Activated T-helper 17 cell treated with anti-CD3 and anti-CD28 coated beads, Interleukin-2, amount 50 U/mL, for 72 hours (primary cell): Measurements from ENCODE around the gene HEMGN. TPM values are rescaled to one million over a fixed set of nuclear protein-coding genes. Genes with fewer than 3 reads are reported as not detected.

ENCODE experiments used
- ATAC-seq: fragments of 150-1000 bp; cut with Tn5 transposase; replicated peaks from 2 replicates; pipeline ENCODE4 v1.10.0; 2021; ENCODE audit warnings: mild to moderate bottlenecking, moderate library complexity
- H3K27ac Mint-ChIP-seq: one replicate; pipeline ENCODE4 v1.8.0; 2022; ENCODE audit warnings: mixed read lengths
- H3K27me3 Mint-ChIP-seq: one replicate; pipeline ENCODE4 v1.8.0; 2022; ENCODE audit warnings: mixed read lengths
- H3K36me3 Mint-ChIP-seq: one replicate; pipeline ENCODE4 v1.8.0; 2022; ENCODE audit warnings: low read depth, mild to moderate bottlenecking, mixed read lengths
- H3K4me1 Mint-ChIP-seq: one replicate; pipeline ENCODE4 v1.8.0; 2022; ENCODE audit warnings: mixed read lengths
- H3K4me3 Mint-ChIP-seq: one replicate; pipeline ENCODE4 v1.8.0; 2022; ENCODE audit warnings: mild to moderate bottlenecking, mixed read lengths
- H3K9me3 Mint-ChIP-seq: one replicate; pipeline ENCODE4 v1.8.0; 2022; ENCODE audit warnings: mixed read lengths
- total RNA-seq, 2 donors: library from RNA; stranded (reverse); gene quantifications; one replicate each; pipeline ENCODE4 v1.2.3, GENCODE V29; 2022

The HEMGN gene
- total RNA-seq, 2 donors from 2014 or later = 0.95 to 1.2 TPM

DNA sequence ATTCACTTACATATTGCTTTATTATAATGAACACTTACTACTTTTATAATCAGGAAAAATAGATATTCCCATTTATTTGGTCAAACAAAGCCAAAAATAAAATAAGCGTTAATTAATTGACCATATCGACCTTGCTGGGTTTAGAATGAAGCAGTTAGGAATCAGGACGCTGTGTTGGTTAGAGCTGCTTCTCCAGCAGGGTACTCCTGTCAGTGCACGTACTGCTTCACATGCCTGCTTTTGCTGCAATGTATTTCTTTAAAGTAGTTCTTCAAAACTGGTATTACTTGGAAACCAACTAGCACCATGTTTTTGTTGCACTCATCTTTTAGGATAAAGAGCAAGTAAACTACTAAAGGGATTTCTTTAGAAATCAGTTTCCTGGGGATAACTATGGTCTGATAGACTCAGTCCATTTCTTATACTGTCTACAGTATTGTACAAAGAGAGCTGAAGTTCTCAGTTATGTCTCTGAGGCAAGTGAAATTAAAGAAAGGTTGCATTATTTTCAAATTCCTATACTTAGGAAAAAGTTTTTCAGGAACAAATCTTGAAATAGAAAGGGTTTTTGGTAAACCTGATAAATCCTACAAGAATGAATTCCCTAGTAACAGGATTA, 8.9 kb downstream of the HEMGN start:
- no peak for ATAC-seq
- no peaks in the 10 kb centered on the region for H3K27me3 Mint-ChIP-seq

DNA sequence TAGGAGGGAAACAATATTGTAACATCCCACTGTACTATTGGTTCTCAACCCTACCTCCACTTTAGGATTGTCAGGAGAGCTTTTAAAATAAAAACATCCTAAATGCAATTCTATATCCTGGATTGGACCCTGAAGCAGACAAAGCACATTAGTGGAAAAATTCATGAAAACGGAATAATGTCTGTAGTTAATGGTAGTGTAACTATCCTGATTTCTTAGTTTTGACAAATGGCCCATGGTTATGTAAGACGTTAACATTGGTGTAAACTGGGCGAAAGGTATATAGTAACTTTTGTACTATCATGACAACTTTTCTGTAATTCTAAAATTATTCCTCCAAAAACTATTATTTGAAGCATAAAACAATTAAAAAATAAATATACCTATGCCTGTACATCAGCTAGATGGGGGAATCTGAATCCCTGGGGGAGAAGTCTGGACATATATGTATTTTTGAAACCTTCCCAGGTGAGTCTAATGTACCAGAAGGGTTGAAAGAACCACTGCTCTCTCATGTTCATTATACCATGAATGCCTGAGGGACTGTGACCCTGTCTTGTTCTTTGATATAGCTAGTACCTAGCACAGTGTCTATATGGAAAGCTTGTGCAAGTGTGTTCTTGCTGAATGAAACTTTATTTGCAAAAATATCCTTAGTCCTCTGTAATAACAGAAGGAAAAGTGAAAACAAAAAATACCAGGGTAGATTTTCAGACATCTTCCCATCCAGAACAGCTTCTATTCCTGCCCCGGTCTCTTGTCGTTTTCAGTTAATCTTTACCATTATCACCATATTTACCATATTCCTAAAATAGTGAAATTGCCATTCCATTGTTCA, 12.3 kb downstream of the HEMGN start:
- no peak for ATAC-seq
- Mint-ChIP-seq H3K9me3 (no peaks in the 10 kb centered on the region), H3K4me1 (peaks cover 19% of the 10 kb centered on the region)

More for the DNA sequence above, 8.9 kb downstream of the HEMGN start:
- Mint-ChIP-seq H3K36me3 (no peaks in the 10 kb centered on the region), H3K4me1 (peaks cover 17% of the 10 kb centered on the region), H3K4me3 (peak overlapping the region; percentile 38), H3K27ac (no peak overlapping the region), H3K9me3 (no peaks in the 10 kb centered on the region)

GRCh38 chr9:97924386-97924785, 13.6 kb downstream of the HEMGN start:
- no peaks in the 10 kb centered on the region for H3K27me3 Mint-ChIP-seq
- no peak overlapping the region for H3K27ac Mint-ChIP-seq
- peak overlapping the region; percentile 86 for H3K4me3 Mint-ChIP-seq
- peaks cover 22% of the 10 kb centered on the region for H3K36me3 Mint-ChIP-seq
- ATAC-seq = no peak
- no peaks in the 10 kb centered on the region for H3K9me3 Mint-ChIP-seq
- peaks cover 24% of the 10 kb centered on the region for H3K4me1 Mint-ChIP-seq

More for the DNA sequence above, 12.3 kb downstream of the HEMGN start:
- no peak overlapping the region for H3K27ac Mint-ChIP-seq
- no peaks in the 10 kb centered on the region for H3K27me3 Mint-ChIP-seq
- H3K36me3 Mint-ChIP-seq = peaks cover 21% of the 10 kb centered on the region
- H3K4me3 Mint-ChIP-seq = no peak overlapping the region

GRCh38 chr9:97923529-97924108, 14.4 kb downstream of the HEMGN start:
- no peaks in the 10 kb centered on the region for H3K27me3 Mint-ChIP-seq
- peaks cover 32% of the 10 kb centered on the region for H3K4me1 Mint-ChIP-seq
- H3K9me3 Mint-ChIP-seq = no peaks in the 10 kb centered on the region
- peak overlapping the region; percentile 86 for H3K4me3 Mint-ChIP-seq
- H3K27ac Mint-ChIP-seq = peak overlapping the region; percentile 97
- peaks cover 27% of the 10 kb centered on the region for H3K36me3 Mint-ChIP-seq
- peak; percentile 43 for ATAC-seq

- ATAC-seq = peak; percentile 84
- peaks cover 29% of the 10 kb centered on the region for H3K36me3 Mint-ChIP-seq
- H3K27ac Mint-ChIP-seq = peak within 1 kb of the TSS; percentile 97
- H3K4me3 Mint-ChIP-seq = peak within 1 kb of the TSS; percentile 86
- H3K27me3 Mint-ChIP-seq = no peaks in the 10 kb centered on the region
- no peaks in the 10 kb centered on the region for H3K9me3 Mint-ChIP-seq
- peaks cover 37% of the 10 kb centered on the region for H3K4me1 Mint-ChIP-seq
Observed at GRCh38 chr9:97921959-97922724, 15.8 kb downstream of the HEMGN start, which contains the start of gene TRMO. TSS of gene TRMO (minus strand) at chr9:97922500. CDS start at chr9:97922493, 7 bp downstream.

DNA sequence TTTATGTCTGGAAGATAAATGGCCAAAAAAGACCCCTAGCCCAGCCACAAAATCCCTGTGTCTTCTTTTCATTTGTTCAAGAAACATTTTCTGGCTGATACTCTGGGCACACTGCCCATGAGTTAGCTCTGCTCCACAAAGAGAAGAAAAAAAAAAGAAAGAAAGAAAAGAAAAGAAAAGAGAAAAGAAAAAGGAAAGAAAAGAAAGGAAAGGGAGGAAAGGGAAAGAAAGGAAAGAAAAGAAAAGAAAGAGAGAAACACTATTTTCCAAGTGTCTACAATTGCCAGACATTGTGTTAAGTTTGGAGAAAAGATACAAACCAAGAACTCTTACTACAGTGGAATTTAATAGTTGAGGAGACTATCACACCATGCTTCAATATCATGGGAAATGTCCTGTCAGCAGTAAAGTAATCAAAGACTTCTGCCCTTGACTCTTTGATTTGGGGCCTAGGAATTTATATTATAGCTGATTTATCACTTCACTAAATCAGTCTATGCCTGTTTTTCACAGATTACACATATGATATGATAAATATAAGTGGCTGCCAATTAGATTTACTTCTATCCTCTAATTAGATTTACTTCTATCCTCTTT, 18.7 kb downstream of the HEMGN start:
- peak overlapping the region; percentile 86 for H3K4me3 Mint-ChIP-seq
- no peak for ATAC-seq
- no peaks in the 10 kb centered on the region for H3K9me3 Mint-ChIP-seq

GRCh38 chr9:97918611-97919010, 19.4 kb downstream of the HEMGN start:
- Mint-ChIP-seq H3K4me3 (peak overlapping the region; percentile 86), H3K27ac (peak overlapping the region; percentile 97), H3K27me3 (no peaks in the 10 kb centered on the region), H3K4me1 (peaks cover 50% of the 10 kb centered on the region), H3K36me3 (peaks cover 65% of the 10 kb centered on the region), H3K9me3 (no peaks in the 10 kb centered on the region)
- no peak for ATAC-seq

More for the DNA sequence above, 18.7 kb downstream of the HEMGN start:
- Mint-ChIP-seq H3K27ac (peak overlapping the region; percentile 97), H3K4me1 (peaks cover 46% of the 10 kb centered on the region), H3K36me3 (peaks cover 58% of the 10 kb centered on the region), H3K27me3 (no peaks in the 10 kb centered on the region)

- Mint-ChIP-seq H3K4me3 (no peak overlapping the region), H3K27ac (peak overlapping the region; percentile 60), H3K36me3 (peaks cover 97% of the 10 kb centered on the region), H3K9me3 (no peaks in the 10 kb centered on the region), H3K4me1 (peaks cover 33% of the 10 kb centered on the region), H3K27me3 (no peaks in the 10 kb centered on the region)
- no peak for ATAC-seq
Observed at GRCh38 chr9:97911970-97912369, 26.0 kb downstream of the HEMGN start.

DNA sequence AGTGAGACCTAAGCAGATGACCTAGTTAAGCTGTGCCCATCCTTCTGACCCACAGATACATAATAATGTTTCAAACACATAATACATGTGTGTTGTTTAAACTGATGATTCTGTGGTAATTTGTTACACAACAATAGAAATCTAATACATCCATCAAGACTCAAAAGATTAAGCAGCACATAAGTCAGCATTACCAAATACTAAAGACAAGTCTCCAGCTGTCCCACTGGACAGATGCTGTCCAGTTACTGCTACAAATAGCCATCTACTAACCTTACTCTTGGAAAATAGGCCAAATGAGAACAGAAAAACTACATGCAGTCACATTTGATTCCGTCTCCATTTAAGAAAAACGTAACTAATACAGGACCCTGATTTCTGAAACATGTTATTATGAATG, 26.4 kb downstream of the HEMGN start:
- H3K4me3 Mint-ChIP-seq = no peak overlapping the region
- no peaks in the 10 kb centered on the region for H3K27me3 Mint-ChIP-seq
- H3K36me3 Mint-ChIP-seq = peaks cover 96% of the 10 kb centered on the region
- no peak for ATAC-seq
- H3K4me1 Mint-ChIP-seq = peaks cover 31% of the 10 kb centered on the region
- no peaks in the 10 kb centered on the region for H3K9me3 Mint-ChIP-seq
- peak overlapping the region; percentile 60 for H3K27ac Mint-ChIP-seq

DNA sequence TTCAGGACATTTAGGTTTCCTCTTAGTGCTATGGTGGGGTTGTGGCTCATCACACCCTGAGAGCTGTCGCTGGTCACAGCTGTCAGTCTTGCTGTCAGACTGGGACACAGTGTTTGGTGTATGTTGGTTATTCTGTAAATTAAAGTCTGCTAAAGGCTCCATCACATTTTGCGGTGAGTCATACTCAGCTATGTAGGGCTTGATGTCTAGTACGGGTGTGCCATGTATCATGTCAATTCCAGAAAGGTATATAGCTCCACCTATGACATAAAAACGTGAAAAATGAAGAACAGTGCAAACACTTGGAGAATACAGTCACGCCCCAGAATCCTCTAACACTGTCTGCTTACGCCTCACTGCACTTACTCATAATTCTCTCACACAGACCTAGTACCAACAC, 27.6 kb downstream of the HEMGN start:
- H3K27ac Mint-ChIP-seq = peak overlapping the region; percentile 9
- no peaks in the 10 kb centered on the region for H3K9me3 Mint-ChIP-seq
- no peaks in the 10 kb centered on the region for H3K27me3 Mint-ChIP-seq
- peaks cover 38% of the 10 kb centered on the region for H3K4me1 Mint-ChIP-seq
- peaks cover 90% of the 10 kb centered on the region for H3K36me3 Mint-ChIP-seq
- no peak for ATAC-seq
- H3K4me3 Mint-ChIP-seq = no peak overlapping the region

DNA sequence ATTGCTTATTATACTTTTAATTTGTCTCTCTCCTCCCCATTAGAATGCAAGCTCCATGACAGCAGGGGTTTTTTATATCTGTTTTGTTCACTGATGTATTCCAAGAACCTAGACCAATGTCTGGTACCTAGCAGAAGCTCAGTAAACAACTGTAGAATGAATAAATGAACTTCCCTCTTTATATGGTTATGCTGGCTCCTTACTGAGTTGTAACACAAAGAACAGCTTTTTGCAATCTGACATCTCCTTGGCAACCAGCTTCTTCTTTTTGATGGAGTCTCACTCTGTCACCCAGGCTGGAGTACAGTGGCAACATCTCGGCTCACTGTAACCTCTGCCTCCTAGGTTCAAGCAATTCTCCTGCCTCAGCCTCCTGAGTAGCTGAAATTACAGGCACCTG, 29.3 kb downstream of the HEMGN start:
- H3K27ac Mint-ChIP-seq = peak overlapping the region; percentile 9
- H3K27me3 Mint-ChIP-seq = no peaks in the 10 kb centered on the region
- no peak for ATAC-seq
- H3K36me3 Mint-ChIP-seq = peaks cover 88% of the 10 kb centered on the region
- H3K4me3 Mint-ChIP-seq = peak overlapping the region; percentile 24
- H3K9me3 Mint-ChIP-seq = no peaks in the 10 kb centered on the region
- H3K4me1 Mint-ChIP-seq = peaks cover 39% of the 10 kb centered on the region

DNA sequence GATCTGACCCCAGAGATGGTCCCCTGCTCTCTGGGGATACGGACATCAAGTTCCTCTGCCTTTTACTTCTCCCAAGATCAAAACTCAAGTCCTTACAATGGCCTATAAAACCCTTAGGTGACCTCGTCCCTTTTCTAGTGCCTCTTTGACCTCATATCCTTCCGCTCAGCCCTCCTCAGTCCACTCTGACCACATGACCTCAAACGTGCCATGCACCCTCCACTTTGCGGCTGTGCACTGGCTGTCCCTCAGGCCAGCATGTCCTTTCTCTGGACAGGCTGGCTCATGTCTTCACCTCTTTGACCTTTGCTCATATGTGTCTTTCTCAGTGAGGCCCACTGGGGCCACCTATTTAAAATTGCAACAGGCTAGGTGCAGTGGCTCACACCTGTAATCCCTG, 30.3 kb downstream of the HEMGN start:
- no peak for ATAC-seq
- Mint-ChIP-seq H3K27me3 (no peaks in the 10 kb centered on the region), H3K9me3 (no peaks in the 10 kb centered on the region), H3K4me3 (peak overlapping the region; percentile 81), H3K27ac (peak overlapping the region; percentile 89), H3K4me1 (peaks cover 34% of the 10 kb centered on the region), H3K36me3 (peaks cover 86% of the 10 kb centered on the region)

DNA sequence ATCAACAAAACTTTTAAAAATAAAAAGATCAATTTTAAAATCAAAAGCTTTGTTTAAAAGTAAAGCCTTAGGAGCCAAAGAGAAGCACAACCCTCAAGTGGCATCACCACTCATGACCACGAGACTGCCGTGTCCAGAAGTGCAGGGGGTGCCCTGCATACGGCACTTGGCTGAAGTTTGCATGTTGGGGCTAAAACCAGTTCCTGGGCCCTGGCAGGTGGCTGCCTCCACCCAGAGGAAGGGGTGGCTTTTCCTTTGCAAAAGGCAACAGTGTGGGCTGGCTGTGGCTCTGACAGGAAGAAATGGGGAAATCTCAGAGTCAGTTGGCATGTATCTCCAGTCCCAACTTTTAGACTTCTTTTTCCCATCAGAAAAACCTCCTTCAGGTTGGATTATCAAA, 30.9 kb downstream of the HEMGN start:
- Mint-ChIP-seq H3K27me3 (no peaks in the 10 kb centered on the region), H3K27ac (peak overlapping the region; percentile 89), H3K9me3 (no peaks in the 10 kb centered on the region), H3K36me3 (peaks cover 80% of the 10 kb centered on the region), H3K4me1 (peaks cover 32% of the 10 kb centered on the region), H3K4me3 (peak overlapping the region; percentile 81)
- ATAC-seq = no peak
